Epithelial cell of prostate (primary cell): ENCODE measurements around the gene ATP10B.

Experiments
- DNase-seq: peaks from one replicate; pipeline ENCODE4 v3.0.0-alpha.2; 2011; ENCODE audit warnings: low read depth, low spot score
- H3K27ac ChIP-seq: fragments of 450-650 bp; 2 replicates; pipeline ENCODE4 v1.5.1; 2017; ENCODE audit warnings: mild to moderate bottlenecking

ATP10B gene

DNA sequence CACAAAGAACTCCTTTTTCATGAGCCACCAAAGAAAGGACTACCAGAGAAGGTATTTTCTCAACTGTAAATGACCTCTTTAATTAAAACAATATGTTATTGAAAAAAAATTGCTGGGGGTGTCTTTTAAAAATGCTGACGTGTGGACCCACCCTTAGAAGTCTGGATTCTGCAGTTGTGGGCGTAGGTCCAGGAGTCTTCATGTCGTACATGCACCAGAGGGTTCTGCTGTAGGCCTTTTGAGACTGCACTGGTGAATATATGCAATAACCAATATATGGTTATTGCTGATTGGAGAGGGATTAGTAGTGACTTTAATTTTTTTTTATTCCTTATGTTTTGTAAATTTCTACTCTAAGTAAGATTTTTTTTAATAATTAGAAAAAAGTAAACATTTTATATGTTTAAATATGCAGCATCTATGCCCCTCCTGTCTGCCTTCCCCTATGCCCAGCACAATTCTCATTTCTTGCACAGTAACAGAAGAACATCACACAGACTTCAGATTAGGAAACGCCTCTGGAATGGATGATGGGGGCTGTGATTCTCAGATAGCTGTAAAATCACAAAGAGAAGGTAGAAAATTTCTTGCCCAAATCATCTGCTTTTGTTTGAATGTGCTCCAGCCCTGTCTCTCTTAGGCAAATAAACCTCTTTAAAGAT, 328.4 kb downstream of the ATP10B start:
- DNase-seq: no peak

DNA sequence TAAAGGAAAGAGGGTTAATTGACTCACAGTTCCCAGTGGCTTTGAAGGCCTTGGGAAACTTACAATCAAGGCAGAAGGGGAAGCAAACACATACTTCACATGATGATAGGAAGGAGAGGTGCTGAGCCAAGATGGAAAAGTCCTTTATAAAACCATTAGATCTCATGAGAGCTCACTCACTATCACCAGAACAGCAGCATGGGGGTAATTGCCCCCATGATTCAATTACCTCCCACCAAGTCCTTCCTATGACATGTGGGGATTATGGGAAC, 330.7 kb downstream of the ATP10B start:
- no peak overlapping the region for H3K27ac ChIP-seq
- no peak for DNase-seq

More for the DNA sequence above, 328.4 kb downstream of the ATP10B start:
- H3K27ac ChIP-seq: no peak overlapping the region

DNA sequence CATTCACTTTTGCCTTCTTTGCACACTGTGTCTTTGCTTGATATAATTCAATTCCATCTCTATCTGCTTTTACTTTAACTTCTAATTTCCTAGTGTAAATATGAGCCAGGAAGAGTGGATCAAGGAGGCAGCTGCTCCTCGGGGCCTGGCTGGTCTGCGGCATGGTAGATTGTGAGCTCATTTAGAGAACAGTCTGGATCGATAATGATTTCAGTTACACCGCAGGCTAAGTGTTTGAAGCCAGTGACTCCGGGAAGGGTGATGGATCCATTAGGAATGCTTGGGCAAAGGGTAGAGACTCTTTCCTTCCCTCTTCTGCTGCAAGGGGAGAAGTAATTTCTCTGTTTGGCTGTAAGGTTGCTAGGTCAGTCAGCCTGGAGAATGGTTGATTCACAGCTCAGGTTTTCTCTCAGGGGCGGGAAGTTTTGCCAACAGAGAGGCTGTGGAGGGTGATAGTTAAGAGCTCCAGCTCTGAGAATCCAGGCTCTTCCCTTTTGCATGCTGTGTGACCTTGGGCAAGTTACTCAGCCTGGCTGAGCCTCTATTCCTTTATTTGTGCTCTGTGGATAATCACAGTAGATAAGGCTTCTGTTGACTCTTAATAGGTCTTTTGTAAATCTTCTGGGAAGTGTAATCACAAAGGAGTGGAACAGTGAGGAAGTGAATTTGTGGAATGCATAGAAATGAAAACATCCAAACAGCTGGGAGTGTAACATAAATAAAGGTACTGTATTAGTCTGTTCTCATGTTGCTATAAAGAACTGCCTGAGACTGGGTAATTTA, 331.2 kb downstream of the ATP10B start:
- no peak for DNase-seq

DNA sequence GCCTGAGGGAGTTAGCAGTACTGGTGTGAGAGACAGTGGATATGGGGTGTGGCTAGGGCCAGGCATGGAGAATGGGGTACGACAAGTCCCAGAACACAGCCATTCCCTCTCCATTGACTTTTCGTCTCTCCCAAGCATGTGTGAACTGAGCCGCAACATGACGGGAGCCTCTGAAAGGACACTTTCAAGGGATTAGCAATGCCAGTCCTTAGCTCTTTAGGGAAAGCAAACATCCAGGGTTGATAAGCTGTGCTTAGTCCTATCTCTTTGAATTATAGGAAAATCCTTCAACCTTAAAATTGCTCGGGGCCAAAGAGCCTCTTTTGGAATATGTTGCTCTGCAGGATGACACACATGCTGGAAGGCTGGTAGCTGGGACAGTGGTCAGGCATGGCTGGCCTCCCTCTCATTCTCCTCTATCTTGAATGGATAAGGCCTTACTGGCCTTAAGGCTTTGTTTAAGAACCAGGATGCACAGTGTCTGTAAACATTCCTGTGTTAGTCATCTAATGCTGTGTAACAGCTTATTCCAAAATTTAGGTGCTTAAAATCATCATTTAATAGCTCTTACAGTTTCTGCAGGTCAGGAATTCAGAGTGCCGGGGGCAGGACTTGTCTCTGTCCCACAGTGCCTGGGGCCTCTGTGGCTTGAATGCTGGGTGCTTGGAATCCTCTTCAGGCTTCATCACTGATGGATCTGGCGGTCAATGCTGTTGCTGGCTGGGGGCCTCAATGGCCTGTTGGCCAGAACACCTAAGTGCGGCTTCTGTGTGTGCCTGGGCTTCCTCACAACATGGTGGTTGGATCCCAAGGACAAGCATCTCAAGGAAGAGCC, 335.1 kb downstream of the ATP10B start:
- no peak overlapping the region for H3K27ac ChIP-seq
- no peak for DNase-seq

More for the DNA sequence above, 331.2 kb downstream of the ATP10B start:
- no peak overlapping the region for H3K27ac ChIP-seq

DNA sequence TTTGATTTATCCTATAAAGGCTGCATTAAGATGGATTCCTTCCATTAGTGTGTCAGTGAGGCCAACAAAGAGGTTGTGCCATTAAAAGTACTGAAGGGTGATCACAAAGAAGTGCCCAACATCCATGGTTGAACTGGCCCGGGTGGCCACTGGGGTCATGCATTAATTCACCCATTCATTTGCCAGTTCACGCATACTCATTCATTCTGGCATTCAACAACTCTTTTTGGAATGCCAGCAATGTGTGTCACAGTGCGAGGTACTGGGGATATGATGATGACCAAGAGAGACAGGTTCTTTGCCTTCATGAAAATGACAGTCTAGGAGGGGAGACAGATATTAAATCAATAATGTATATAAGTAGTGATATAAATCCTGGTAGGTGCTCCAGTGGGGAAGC, 337.1 kb downstream of the ATP10B start:
- DNase-seq: no peak
- no peak overlapping the region for H3K27ac ChIP-seq

DNA sequence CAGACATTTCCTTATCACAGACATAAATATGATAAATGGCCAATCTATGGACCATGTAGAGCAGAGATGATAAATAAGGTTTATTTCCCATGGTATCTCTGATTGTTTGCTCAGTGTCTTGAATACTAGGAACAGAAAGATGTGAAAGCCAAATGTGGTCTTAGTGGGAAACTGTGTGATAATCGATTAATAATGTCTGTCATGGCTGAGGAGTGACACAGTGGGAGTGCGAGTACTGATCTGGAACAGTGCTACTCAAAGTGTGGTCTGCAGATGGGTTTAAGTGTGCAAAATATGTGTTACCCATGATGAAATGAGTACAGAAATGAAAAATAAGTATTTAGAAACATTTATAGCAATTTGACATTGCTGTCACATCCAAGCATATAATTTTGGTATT, 337.8 kb downstream of the ATP10B start:
- no peak for DNase-seq
- H3K27ac ChIP-seq: no peak overlapping the region

DNA sequence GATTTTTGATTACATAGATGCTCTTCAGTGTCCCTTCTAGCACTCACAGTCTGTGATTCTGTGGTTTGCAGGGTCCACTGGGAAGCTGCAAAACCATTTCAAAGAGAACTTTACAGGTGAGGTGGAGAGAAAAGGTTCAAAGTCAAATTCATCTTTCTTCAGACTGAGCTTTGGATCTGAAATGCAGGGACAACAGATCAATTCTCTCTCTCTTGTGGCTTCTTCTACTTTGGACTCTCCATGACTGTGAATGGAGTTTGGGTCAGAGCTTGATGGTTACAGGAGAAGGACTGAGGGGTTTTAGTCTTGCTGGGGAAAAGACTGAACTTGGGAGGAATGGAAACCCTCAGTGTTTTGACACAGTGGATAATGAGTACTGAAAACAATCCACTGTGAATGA, 338.5 kb downstream of the ATP10B start:
- DNase-seq: no peak
- H3K27ac ChIP-seq: no peak overlapping the region
